ENCODE measurements around the gene ALOX5.
A peak's percentile ranks its signal among the peaks of the same experiment; 100 is the strongest.
"Not testable (repeated sequence)": the region's sequence is repeated elsewhere in the genome, so short reads cannot be mapped to it uniquely, and the experiment has no call there.

Gene ALOX5

DNA sequence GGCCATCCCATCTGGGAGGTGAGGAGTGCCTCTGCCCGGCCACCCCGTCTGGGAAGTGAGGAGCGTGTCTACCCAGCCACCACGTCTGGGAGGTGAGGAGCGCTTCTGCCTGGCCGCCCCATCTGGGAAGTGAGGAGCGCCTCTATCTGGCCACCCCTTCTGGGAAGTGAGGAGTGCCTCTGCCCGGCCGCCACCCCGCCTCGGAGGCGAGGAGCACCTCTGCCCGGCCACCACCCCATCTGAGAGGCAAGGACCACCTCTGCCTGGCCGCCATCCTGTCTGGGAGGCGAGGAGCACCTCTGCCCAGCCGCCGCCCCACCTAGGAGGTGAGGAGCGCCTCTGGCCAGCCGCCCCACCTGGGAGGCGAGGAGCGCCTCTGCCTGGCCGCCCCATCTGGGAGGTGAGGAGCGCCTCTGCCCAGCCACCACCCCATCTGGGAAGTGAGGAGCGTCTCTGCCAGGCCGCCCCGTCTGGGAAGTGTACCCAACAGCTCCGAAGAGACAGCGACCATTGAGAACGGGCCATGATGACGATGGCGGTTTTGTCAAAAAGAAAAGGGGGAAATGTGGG, 25.7 kb upstream of the ALOX5 start:
- not testable (repeated sequence) for H3K4me3 ChIP-seq (replicated peaks; ENCODE audit: insufficient read depth, low read length); H3K27me3 ChIP-seq (ENCODE audit: insufficient read depth, poor library complexity, severe bottlenecking); DNase-seq (ENCODE audit: low read depth in 1 of 2, low spot score in 1 of 2); H3K27ac ChIP-seq (replicated peaks)

DNA sequence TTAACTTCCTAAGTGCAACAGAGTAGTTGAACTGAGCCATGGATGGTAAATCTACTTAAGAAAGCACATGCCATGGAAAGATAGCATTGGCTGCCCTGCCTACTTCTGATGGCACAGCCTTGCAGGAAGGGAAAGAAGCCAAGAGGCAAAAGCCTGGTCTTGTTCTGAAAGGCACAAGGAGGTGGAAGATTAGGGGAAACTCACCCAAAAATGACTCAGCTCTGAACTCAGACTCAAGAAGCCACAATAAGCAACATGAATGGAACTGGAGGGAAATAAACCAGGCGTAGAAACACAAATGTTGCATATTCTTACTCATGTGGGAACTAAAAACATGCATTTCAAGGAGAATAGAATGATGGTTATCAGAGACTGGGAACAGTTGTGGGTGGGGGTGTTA, 20.8 kb upstream of the ALOX5 start:
- no peaks in the 10 kb centered on the region for H3K27me3 ChIP-seq (ENCODE audit: insufficient read depth, poor library complexity, severe bottlenecking)
- TF ChIP-seq GABPA (IDR thresholded peaks at IDR 0.05; ENCODE audit: low read depth) (no peak), SPI1 (IDR thresholded peaks at IDR 0.05; ENCODE audit: borderline replicate concordance, low read depth) (no peak), POLR2AphosphoS5 (IDR thresholded peaks at IDR 0.05; ENCODE audit: low read depth) (no peak)
- TF ChIP-seq, protein P1, sequence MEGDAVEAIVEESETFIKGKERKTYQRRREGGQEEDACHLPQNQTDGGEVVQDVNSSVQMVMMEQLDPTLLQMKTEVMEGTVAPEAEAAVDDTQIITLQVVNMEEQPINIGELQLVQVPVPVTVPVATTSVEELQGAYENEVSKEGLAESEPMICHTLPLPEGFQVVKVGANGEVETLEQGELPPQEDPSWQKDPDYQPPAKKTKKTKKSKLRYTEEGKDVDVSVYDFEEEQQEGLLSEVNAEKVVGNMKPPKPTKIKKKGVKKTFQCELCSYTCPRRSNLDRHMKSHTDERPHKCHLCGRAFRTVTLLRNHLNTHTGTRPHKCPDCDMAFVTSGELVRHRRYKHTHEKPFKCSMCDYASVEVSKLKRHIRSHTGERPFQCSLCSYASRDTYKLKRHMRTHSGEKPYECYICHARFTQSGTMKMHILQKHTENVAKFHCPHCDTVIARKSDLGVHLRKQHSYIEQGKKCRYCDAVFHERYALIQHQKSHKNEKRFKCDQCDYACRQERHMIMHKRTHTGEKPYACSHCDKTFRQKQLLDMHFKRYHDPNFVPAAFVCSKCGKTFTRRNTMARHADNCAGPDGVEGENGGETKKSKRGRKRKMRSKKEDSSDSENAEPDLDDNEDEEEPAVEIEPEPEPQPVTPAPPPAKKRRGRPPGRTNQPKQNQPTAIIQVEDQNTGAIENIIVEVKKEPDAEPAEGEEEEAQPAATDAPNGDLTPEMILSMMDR (IDR thresholded peaks at IDR 0.05; ENCODE audit: insufficient read depth, low read length) = no peak
- TF ChIP-seq, protein P2, sequence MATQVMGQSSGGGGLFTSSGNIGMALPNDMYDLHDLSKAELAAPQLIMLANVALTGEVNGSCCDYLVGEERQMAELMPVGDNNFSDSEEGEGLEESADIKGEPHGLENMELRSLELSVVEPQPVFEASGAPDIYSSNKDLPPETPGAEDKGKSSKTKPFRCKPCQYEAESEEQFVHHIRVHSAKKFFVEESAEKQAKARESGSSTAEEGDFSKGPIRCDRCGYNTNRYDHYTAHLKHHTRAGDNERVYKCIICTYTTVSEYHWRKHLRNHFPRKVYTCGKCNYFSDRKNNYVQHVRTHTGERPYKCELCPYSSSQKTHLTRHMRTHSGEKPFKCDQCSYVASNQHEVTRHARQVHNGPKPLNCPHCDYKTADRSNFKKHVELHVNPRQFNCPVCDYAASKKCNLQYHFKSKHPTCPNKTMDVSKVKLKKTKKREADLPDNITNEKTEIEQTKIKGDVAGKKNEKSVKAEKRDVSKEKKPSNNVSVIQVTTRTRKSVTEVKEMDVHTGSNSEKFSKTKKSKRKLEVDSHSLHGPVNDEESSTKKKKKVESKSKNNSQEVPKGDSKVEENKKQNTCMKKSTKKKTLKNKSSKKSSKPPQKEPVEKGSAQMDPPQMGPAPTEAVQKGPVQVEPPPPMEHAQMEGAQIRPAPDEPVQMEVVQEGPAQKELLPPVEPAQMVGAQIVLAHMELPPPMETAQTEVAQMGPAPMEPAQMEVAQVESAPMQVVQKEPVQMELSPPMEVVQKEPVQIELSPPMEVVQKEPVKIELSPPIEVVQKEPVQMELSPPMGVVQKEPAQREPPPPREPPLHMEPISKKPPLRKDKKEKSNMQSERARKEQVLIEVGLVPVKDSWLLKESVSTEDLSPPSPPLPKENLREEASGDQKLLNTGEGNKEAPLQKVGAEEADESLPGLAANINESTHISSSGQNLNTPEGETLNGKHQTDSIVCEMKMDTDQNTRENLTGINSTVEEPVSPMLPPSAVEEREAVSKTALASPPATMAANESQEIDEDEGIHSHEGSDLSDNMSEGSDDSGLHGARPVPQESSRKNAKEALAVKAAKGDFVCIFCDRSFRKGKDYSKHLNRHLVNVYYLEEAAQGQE (IDR thresholded peaks at IDR 0.05; ENCODE audit: insufficient replicate concordance, low read depth) = no peak
- H3K4me3 ChIP-seq (replicated peaks; ENCODE audit: insufficient read depth, low read length) = no peak overlapping the region
- peak; percentile 42 to 74 for DNase-seq (ENCODE audit: low read depth in 1 of 2, low spot score in 1 of 2)
- H3K27ac ChIP-seq (replicated peaks) = peak overlapping the region; percentile 79

DNA sequence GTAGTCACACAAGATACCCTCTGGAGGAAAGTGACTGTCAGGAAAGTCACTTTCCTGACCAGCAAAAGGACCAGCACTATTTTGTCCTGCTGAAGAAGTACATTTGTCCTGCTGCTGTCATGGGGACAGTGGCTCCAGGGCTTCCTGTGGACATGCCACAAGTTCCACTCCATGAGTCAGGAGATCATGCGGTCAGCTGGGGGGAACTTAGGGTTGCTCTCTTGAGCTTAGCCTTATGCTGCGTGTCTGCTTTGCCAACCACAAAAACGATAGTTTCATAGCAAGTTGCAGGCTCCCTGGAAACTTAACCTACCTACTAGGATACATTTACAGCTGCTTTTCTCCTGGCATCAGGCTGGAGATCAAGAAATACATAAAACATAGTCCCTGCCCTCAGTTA, 19.8 kb upstream of the ALOX5 start:
- Histone ChIP-seq H3K27me3 (ENCODE audit: insufficient read depth, poor library complexity, severe bottlenecking) (no peaks in the 10 kb centered on the region), H3K4me3 (replicated peaks; ENCODE audit: insufficient read depth, low read length) (no peak overlapping the region), H3K27ac (replicated peaks) (peak overlapping the region; percentile 79)
- TF ChIP-seq, protein P2 (IDR thresholded peaks at IDR 0.05; ENCODE audit: insufficient replicate concordance, low read depth) = no peak
- TF ChIP-seq SPI1 (IDR thresholded peaks at IDR 0.05; ENCODE audit: borderline replicate concordance, low read depth) = peak; percentile 4; the same call in 1 of the 2 replicates
- peak; percentile 79 for TF ChIP-seq POLR2AphosphoS5 (IDR thresholded peaks at IDR 0.05; ENCODE audit: low read depth)
- TF ChIP-seq, protein P1 (IDR thresholded peaks at IDR 0.05; ENCODE audit: insufficient read depth, low read length) = no peak
- no peak for TF ChIP-seq GABPA (IDR thresholded peaks at IDR 0.05; ENCODE audit: low read depth)
- DNase-seq (ENCODE audit: low read depth in 1 of 2, low spot score in 1 of 2) = peak; percentile 91 to 92

DNA sequence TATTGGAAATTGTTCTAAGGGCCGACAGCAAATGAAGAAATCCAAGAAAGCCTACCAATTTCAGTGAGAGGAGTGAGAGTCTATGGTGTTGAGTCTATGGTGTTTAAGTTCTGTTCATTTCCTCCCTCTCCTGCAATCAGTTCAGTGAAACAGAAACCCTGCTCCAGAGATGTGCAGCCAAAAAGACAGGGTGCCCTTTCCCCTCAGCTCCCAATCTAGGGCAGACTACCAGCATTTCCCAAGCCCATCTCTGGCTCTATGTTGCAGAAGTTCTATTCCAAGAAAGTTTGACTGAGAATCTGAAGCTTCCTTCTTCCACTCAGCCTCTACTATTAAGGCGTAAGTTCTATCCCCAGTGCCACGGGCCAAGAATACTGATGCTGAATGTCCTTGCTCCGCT, 18.5 kb upstream of the ALOX5 start:
- H3K27ac ChIP-seq (replicated peaks) = peak overlapping the region; percentile 79
- DNase-seq (ENCODE audit: low read depth in 1 of 2, low spot score in 1 of 2) = no peak
- TF ChIP-seq POLR2AphosphoS5 (IDR thresholded peaks at IDR 0.05; ENCODE audit: low read depth) (no peak), SPI1 (IDR thresholded peaks at IDR 0.05; ENCODE audit: borderline replicate concordance, low read depth) (no peak), GABPA (IDR thresholded peaks at IDR 0.05; ENCODE audit: low read depth) (no peak)
- TF ChIP-seq, protein P2 (IDR thresholded peaks at IDR 0.05; ENCODE audit: insufficient replicate concordance, low read depth) = no peak
- TF ChIP-seq, protein P1 (IDR thresholded peaks at IDR 0.05; ENCODE audit: insufficient read depth, low read length) = no peak

DNA sequence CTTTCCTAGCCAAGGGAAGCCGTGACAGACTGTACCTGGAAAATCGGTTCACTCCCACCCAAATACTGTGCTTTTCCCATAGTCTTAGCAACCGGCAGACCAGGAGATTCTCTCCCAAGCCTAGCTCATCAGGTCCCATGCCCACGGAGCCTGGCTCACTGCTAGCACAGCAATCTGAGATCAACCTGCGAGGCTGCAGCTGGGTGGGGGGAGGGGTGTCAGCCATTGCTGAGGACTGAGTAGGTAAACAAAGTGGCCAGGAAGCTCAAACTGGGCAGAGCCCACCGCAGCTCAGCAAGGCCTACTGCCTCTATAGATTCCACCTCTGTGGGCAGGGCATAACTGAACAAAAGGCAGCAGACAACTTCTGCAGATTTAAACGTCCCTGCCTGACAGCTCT, 15.1 kb upstream of the ALOX5 start:
- DNase-seq (ENCODE audit: low read depth in 1 of 2, low spot score in 1 of 2); H3K4me3 ChIP-seq (replicated peaks; ENCODE audit: insufficient read depth, low read length); H3K27ac ChIP-seq (replicated peaks); H3K27me3 ChIP-seq (ENCODE audit: insufficient read depth, poor library complexity, severe bottlenecking): not testable (repeated sequence)

More for the DNA sequence above, 18.5 kb upstream of the ALOX5 start:
- Histone ChIP-seq H3K27me3 (ENCODE audit: insufficient read depth, poor library complexity, severe bottlenecking) (no peaks in the 10 kb centered on the region), H3K4me3 (replicated peaks; ENCODE audit: insufficient read depth, low read length) (no peak overlapping the region)
